LHCN-M2 (cell line): ENCODE data around the gene TCAP. TPM values are rescaled to one million over a fixed set of nuclear protein-coding genes. Genes with fewer than 3 reads are reported as not detected.
"Not testable (repeated sequence)": the region's sequence is repeated elsewhere in the genome, so short reads cannot be mapped to it uniquely, and the experiment has no call there.

ENCODE experiments used
- DNase-seq: peaks from one replicate; pipeline ENCODE4 v3.0.0-alpha.2; 2012; ENCODE audit warnings: low read depth
- total RNA-seq: library from RNA; depleted of rRNA; stranded (reverse); fragments of >200 nt; gene quantifications from 2 replicates; pipeline ENCODE4 v1.2.3, GENCODE V29; 2014; rRNA removed

Gene TCAP
- total RNA-seq, 1 experiment from 2014 or later, result 0.40 TPM

- DNase-seq, result no peak
Measured at GRCh38 chr17:39702901-39703893, 38.0 kb downstream of the TCAP start.

DNA sequence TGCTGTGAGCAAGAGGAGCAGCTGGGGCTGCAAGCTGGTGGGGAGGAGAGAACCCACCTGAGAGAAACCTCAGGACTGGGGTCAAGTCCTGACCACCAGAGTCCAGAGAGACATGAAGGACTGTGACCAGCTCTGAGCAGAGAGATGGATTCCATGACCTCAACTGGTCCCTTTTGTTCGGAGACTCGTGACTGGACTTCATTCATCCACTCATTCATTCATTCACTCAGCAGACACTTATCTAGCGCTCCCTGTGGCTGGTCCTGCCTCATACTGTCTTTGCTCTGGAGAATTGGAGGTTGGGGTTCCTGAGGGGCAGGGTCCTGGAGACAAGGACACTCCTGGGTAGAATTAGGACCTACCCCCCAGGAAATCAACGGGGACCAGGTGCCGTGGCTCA lies 38.8 kb downstream of the TCAP start:
- DNase-seq, result no peak

DNA sequence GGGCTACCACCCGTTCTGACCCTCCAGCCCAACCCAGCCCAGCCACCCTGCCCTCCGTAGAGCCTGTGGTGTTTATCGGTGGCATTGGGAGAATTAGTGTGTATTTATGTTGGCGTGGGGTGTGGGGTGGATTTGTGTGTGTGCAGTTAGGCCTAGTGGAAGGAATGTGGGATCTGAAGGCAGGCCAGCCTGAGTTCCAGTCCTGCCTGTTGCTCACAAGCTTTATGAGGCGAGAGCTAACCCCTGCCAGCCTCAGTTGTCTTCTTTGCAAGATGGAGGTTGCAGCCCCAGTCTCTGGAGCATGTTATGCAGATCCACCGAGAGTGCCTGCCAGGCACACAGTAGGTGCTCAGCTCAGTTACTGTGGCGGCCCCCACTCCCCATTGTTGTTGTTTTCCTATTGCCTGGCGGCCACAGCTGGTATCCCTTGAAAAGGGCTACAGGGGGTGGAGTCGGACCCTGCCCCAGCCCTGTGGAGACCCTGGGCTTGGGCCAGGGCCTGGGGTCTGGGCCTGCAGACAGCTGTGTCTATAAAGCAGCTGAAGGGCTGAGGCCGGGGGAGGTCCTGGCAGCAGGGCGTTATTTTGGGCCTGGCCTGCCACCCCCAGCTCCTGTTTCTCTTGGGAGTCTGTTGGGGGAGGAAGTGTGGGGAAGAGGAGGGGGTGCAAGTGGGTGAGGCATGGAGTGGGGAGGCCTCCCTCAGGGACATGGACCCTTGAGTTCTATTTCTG lies 39.8 kb downstream of the TCAP start:
- DNase-seq, result no peak

- DNase-seq, result no peak
Measured at GRCh38 chr17:39705786-39706348, 40.7 kb downstream of the TCAP start.

- DNase-seq, result no peak
Measured at GRCh38 chr17:39706383-39706782, 41.2 kb downstream of the TCAP start.

DNA sequence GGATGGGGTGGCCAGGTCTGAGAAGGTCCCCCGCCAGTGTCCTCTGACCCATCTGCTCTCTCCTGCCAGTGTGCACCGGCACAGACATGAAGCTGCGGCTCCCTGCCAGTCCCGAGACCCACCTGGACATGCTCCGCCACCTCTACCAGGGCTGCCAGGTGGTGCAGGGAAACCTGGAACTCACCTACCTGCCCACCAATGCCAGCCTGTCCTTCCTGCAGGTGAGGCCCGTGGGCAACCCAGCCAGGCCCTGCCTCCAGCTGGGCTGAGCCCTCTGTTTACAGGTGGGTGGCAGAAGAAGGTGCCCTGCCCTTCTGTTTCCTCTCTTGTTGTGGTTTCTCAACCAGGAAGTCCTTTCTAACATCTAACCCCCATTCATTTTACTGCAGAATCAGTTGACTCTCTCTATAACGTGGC lies 41.8 kb downstream of the TCAP start:
- no peak for DNase-seq

- no peak for DNase-seq
Measured at GRCh38 chr17:39709319-39709997, 44.3 kb downstream of the TCAP start.

DNA sequence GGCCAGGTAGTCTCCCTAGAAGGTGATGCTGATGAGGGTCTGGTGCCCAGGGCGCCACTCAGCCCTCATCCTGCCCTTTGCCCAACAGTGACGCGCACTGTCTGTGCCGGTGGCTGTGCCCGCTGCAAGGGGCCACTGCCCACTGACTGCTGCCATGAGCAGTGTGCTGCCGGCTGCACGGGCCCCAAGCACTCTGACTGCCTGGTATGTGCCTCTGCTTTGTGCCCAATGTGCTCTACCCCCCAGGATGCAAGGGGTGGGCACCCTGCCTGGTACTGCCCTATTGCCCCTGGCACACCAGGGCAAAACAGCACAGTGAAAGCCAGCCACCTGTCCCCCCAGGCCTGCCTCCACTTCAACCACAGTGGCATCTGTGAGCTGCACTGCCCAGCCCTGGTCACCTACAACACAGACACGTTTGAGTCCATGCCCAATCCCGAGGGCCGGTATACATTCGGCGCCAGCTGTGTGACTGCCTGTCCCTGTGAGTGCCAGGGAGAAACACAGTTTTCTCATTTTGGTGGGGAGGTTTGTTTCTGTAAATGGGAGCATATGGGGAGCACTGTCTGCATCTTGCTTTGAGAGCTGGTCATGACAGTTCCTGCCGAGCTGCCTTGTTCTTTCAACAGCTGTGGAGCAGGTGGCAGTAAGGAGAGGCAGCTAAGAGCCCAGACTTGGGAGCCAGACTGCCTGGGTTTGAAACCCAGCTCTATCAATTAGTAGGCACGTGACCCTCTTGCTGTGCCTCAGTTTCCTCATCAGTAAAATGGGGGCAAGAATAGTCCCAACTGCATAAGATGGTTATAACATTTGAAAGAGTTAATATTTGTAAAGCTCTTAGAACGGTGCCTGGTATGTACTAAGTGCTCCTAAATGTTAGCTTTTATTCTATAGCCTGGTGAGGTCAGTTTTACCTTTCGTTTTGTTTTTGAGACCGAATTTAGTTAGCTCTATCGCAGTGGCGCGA lies 45.1 kb downstream of the TCAP start:
- DNase-seq, result no peak

DNA sequence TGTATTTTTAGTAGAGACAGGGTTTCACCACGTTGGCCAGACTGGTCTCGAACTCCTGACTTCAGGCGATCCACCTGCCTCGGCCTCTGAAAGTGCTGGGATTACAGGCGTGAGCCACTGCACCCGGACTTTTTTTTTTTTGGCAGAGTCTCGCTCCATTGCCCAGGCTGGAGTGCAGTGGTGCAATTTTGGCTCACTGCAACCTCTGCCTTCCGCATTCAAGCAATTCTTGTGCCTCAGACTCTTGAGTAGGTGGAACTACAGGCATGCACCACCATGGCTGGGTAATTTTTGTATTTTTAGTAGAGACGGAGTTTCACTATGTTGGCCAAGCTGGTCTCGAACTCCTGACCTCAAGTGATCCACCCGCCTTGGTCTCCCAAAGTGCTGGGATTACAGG lies 45.9 kb downstream of the TCAP start:
- not testable (repeated sequence) for DNase-seq

DNA sequence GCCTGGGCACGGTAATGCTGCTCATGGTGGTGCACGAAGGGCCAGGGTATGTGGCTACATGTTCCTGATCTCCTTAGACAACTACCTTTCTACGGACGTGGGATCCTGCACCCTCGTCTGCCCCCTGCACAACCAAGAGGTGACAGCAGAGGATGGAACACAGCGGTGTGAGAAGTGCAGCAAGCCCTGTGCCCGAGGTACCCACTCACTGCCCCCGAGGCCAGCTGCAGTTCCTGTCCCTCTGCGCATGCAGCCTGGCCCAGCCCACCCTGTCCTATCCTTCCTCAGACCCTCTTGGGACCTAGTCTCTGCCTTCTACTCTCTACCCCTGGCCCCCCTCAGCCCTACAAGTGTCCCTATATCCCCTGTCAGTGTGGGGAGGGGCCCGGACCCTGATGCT lies 46.7 kb downstream of the TCAP start:
- DNase-seq, result no peak

DNA sequence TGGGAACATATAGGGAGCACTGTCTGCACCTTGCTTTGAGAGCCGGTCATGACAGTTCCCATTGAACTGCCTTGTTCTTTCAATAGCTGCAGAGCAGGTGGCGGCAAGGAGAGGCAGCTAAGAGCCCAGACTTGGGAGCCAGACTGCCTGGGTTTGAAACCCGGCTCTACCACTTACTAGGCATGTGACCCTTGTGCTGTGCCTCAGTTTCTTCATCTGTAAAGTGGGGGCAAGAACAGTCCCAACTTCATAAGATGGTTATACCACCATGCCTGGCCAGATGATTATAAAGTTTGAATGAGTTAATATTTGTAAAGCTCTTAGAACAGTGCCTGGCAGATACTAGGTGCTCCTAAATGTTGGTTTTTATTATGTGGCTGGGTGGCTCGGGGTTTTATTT lies 49.1 kb downstream of the TCAP start:
- DNase-seq, result no peak

- DNase-seq, result no peak
Measured at GRCh38 chr17:39715375-39716072, 50.4 kb downstream of the TCAP start.

Other genes with a start within 250 kb of the TCAP start
- gene MED1, start 214.1 kb upstream of the TCAP start, total RNA-seq, result 17.2 and 21.3 TPM in 2 replicates
- gene CDK12, start 203.9 kb upstream of the TCAP start, total RNA-seq, result 26.0 and 27.7 TPM in 2 replicates
- not detected in 2 replicates for gene NEUROD2, start 57.4 kb upstream of the TCAP start, total RNA-seq
- gene PPP1R1B, start 38.4 kb upstream of the TCAP start, total RNA-seq, result not detected in 2 replicates
- gene STARD3, start 28.2 kb upstream of the TCAP start, total RNA-seq, result 36.4 and 46.0 TPM in 2 replicates
- gene PNMT, start 3.1 kb downstream of the TCAP start, total RNA-seq, result 0.17 TPM in 1 of 2 replicates, not detected in the other
- gene PGAP3, start 22.7 kb downstream of the TCAP start, total RNA-seq, result 14.0 and 16.1 TPM in 2 replicates
- 35.8 and 39.8 TPM in 2 replicates for gene ERBB2, start 34.7 kb downstream of the TCAP start, total RNA-seq
- gene MIEN1, start 65.2 kb downstream of the TCAP start, total RNA-seq, result 68.3 and 71.0 TPM in 2 replicates
- gene GRB7, start 72.6 kb downstream of the TCAP start, total RNA-seq, result 0.06 TPM in 2 replicates
- not detected in 2 replicates for gene IKZF3, start 199.0 kb downstream of the TCAP start, total RNA-seq
- not detected in 2 replicates for gene ZPBP2, start 202.9 kb downstream of the TCAP start, total RNA-seq